Esophagus squamous epithelium (tissue), 4 donors: ENCODE results near the gene SLC35F3.

Experiments used
- POLR2A ChIP-seq, 4 donors: fragments of 450-650 bp; IDR thresholded peaks; one replicate each; pipeline ENCODE4 v1.6.1; 2017; ENCODE audit warnings: antibody characterized with exemption in 4 of 4, mild to moderate bottlenecking in 4 of 4, moderate library complexity in 3 of 4
- TF ChIP-seq, protein P1 (sequence below), 6 experiments: fragments of 450-650 bp in 4 of 6; fragments of 200-600 bp in 2 of 6; sonication (generic) in 2 of 6; IDR thresholded peaks; one replicate each; pipeline ENCODE4 v1.5.1; 2016 to 2019; ENCODE audit warnings: antibody characterized with exemption in 6 of 6, mild to moderate bottlenecking in 4 of 6, moderate library complexity in 4 of 6

DNA sequence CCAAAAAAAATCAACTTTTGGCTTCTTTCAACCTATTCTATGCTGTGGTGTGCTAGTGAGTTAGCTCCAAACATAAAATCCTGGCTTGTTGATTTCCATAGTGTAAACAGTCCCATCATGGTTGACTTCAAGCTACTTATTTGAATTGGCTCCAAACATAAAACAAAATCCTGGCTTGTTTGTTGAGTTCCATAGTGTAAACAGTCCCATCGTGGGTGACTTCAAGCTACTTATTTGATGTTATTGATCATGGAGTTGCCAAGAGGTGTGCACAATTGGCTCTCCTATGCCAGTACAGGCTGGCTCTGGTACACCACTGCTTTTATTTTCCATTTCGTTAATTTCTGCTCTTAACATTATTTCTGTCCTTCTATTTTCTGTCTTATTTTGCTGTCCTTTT is 466.9 kb downstream of the SLC35F3 start:
- TF ChIP-seq, protein P1, sequence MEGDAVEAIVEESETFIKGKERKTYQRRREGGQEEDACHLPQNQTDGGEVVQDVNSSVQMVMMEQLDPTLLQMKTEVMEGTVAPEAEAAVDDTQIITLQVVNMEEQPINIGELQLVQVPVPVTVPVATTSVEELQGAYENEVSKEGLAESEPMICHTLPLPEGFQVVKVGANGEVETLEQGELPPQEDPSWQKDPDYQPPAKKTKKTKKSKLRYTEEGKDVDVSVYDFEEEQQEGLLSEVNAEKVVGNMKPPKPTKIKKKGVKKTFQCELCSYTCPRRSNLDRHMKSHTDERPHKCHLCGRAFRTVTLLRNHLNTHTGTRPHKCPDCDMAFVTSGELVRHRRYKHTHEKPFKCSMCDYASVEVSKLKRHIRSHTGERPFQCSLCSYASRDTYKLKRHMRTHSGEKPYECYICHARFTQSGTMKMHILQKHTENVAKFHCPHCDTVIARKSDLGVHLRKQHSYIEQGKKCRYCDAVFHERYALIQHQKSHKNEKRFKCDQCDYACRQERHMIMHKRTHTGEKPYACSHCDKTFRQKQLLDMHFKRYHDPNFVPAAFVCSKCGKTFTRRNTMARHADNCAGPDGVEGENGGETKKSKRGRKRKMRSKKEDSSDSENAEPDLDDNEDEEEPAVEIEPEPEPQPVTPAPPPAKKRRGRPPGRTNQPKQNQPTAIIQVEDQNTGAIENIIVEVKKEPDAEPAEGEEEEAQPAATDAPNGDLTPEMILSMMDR (IDR thresholded peaks at IDR 0.05) = no peak
- TF ChIP-seq POLR2A (IDR thresholded peaks at IDR 0.05) = no peak
